ENCODE measurements around the gene CLDN7.
"Not testable (repeated sequence)": the region's sequence is repeated elsewhere in the genome, so short reads cannot be mapped to it uniquely, and the experiment has no call there.

The CLDN7 gene

DNA sequence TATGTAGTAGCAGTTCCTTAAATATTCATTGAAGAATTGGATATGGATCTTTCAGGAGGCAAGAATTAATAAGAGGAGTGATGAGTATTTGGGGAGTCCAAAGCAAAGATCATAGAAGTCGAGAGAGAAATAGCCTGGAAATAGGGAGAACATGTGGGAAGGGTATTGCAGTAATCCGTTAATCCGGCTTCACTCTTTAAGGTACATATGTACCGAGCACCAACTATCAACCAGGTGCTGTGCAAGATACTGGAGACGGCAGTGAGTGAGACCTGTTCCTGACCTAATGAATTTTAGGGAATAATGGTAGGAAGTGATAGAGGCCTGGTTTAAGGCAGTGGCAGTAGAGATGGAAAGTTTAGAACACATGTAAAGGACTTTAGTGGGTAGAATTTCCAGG, 9.2 kb downstream of the CLDN7 start:
- DNase-seq (ENCODE audit: low spot score), result no peak

DNA sequence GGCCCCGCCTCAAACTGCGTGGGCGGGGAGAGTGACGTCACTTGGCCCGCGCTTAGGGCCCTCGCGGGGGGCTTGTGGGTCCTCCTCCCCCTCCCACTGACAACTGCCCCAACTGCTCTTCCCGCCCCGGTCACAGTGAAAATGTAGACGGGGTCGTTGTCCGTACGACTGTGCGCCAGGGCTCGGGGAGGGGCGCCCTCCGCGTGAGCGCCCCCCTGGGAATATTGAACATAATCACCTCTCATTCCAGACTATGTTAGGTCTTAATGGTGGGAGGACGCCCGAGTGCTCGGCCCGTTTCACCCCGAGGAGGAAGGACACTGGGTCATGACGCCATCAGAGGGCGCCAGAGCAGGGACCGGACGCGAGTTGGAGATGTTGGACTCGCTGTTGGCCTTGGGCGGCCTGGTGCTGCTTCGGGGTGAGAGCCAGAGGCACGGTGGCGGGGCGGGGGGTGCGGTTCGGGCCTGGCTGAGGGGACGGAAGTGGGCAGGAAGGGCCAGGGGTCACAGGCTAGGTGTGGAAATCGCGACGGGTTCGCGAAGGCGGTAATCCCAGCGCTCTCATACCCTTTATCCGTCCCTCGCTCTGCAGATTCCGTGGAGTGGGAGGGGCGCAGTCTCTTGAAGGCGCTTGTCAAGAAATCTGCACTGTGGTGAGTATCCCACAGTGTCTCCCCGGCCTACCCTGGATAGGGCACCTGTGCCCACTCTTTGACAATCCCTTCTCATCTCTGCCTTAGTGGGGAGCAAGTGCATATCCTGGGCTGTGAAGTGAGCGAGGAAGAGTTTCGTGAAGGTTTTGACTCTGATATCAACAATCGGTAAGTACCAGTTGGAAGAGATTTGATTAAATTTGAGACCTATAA, 9.9 kb downstream of the CLDN7 start, which contains the start of gene ELP5:
ELP5 (plus strand) TSS at position 40 of the 868 bp plus-strand sequence; CDS start at position 376, 336 bp downstream.
- peak; percentile 88 for DNase-seq (ENCODE audit: low spot score)

DNA sequence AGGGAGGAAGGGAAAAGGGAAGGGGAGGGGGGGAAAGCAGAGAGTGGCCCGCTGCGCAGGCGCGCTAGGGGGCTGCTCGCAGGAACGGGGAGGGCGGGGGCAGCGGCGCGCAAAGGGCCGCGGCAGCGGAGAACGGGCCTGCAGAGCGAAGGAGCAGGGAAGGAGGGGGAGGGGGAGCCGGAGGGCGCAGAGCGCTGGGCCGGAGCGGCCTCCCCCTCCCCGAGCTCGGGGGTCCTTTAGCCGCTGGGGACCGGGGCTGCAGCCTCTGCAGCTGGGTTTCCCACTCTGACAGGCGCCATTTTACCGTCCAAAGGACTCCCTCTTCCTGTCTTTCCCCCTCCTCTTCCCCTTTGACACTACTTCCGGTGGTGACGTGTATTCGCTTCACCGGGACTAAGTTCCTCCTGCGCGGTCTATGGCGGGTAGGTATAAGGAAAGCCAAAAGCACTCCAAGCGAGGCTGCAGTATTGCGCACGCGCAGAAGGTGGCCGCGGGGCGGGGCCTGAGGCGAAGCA, 10.6 kb downstream of the CLDN7 start, which contains the start of gene CTDNEP1:
CTDNEP1 (minus strand) TSS at position 74 of the 515 bp plus-strand sequence. CDS start 438 bp downstream, outside the sequence.
- DNase-seq (ENCODE audit: low spot score), result peak; percentile 99

DNA sequence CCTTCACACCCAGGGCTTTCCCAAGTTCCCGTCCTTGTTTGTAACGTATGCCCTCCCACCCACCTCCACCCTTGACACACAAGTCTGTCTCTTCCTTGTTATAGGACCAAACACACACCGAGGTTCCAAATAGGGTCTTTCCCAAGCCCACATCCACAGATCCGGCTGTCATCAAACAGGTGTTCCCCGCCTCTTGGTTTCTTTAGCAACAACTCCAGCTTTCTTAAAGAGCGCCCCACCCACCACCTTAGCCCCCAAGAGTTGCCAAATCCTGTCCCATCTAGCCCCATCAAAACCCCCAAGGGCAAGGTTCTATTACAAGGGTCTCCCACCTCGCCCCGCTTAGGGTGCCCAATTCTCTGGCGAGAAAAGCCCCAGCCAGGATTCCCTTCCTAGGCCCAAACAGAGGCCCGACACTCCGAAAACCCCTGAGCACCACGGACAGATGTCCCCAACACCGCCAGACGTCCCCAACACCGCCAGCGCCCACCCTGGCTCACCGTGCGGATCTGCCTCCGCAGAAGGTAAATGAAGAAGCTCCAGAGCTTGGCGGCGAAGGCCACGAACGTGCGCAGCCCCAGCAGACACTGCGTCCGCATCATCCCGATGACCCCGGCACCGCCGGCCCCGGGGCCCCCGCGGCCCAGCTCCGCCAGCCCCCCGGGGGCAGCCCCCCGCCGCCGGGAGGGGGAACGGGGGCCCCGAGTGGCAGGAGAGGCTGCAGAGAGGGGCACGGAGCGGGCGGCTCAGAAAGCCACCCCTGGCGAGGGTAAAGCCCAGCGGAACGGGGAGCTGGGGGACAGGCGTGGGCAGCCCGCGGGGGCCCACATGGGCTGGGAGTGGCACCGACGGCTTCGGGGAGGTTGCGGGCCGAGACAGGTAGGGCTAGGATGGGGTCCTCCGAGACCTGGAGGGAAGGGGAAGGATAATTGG, 11.3 kb downstream of the CLDN7 start:
- no peak for DNase-seq (ENCODE audit: low spot score)

DNA sequence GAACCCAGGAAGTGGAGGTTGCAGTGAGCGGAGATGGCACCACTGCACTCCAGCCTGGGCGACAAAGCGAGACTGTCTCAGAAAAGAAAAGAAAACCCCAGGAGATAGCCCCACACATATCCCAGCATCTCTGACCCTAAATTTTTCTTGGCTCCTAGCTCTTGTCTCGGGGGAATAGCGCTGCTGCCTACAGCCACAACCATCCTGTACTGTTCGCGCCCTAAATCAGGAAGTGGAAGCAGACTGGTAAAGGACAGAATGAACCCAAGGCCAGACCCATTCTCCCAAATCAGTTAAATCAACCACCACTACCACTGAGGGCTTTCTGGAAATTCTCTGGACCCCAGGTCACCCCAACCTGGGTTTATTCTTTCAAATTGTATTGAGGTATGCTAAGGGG, 12.4 kb downstream of the CLDN7 start:
- no peak for DNase-seq (ENCODE audit: low spot score)

DNA sequence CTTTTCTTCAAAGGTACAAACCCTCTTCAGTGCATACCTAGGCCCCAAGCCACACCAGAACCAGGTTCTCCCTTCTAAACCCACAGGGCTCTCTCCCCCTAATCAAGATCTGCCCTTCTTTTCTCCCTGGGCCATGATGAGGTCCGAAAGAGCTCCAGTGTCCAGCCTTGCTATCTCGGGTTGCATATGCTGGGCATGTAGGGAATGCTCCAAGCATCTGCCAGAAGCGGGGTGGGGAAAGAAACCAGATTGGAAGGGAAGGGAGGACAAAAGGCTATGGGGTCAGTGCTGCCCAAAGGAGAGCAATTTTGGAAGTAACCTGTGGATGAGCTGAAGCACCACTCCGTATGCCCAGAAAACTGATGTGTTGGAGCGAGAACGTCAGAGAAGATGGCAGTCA, 13.1 kb downstream of the CLDN7 start:
- no peak for DNase-seq (ENCODE audit: low spot score)

DNA sequence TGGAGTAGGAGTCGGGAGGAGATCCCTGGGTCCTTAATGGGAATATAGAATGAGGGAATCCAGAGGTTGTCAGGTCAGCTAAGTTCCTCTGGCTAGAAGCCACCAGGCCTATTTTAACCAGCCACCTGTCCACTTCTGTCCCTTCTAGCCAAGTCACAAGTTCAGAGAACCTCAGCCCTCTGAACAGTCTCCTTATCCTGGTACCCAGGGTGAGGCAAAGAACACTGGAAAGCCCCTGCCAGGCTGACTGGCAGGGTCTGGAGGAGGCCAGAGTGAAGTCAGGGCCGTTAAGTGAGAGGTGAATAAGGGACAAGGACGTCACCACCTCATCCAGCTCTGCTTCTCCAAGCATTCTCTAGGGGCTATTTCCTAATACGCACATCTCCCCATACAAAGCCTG, 13.5 kb downstream of the CLDN7 start:
- no peak for DNase-seq (ENCODE audit: low spot score)

DNA sequence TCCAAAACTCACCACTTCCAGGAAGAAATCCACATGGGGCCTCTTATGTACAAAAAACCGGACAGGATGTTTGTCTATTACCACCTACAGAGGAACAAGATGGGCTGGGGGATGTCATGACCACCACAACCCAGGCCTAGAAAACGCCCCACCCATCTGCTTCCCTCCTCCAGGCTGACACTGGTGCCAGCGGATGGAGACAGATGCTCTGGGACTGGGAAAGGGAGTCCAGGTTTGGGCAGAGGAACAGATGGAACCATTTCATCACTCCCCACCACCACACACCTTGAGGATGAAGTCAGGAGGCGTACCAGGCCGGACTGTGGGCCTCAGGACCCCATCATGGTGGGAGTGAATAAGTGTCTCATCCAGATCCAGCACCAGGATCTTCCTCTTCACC, 15.5 kb downstream of the CLDN7 start:
- no peak for DNase-seq (ENCODE audit: low spot score)

DNA sequence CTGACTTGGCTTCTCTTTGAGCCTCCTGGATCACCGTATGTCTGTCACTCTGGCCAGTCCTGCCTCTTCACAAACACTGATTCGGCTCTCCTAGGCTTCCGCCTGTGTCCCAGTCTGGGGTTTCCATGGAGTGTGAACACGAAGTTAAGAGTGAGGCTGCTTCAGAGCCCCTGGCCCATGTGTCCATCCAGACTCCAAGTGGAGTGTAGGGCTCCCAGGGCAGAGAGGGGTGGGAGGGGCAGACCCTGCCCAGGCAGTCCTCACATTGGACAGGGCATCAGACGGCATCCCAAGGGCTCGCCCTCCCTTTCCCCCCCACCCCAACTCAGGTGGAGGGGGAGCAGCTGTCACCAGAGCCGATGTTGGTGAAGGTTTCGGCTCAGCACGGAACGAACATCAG, 18.4 kb downstream of the CLDN7 start:
- not testable (repeated sequence) for DNase-seq (ENCODE audit: low spot score)

DNA sequence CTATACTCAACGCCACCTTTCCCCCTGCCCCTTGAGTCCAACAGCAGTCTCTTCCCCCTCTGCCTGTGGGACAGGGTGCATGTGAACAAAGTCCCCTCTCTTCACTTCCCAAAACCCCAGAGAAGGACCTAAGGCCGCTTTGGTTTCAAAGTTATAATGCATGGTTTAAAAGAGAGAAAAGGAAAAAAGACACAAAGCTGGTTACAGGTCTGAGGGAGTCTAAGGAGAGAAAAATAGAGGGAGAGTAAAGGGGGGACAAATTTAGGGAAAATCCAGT, 18.9 kb downstream of the CLDN7 start:
- DNase-seq (ENCODE audit: low spot score), result no peak

DNA sequence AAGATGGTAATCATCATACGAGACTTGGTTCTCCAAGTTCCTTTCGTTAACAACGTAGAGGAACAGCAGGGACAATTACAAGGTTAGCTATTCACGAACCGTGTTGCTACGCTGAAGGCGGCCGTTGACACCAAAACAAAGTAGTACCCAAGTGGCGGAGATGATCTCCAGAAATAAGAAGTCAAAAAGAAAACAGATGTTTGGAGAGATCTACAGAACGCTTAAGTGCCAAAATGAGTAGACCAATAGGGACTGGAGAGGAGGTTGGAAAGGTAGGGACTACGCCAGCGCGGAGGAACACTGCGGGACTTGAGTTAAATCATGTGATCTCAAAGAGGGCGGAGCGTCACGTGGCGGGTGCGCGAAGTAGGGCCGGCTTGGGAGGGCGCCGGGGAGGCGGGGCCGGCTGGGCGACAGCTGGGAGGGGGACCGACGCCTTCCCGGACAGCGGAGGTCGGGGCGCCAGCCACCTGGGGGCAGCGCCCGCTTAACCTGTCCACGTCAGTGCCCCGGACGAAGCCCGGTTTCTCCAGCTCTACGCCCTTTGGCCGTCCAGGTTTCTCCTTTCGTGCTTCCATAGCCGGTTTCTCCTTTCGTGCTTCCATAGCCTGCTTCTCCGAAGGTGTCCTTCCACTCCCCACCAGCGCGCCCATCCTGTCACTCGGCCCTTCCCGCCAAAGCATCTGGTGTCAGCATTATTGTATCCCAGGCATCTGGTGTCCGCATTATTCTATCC, 19.4 kb downstream of the CLDN7 start:
- peak; percentile 92 for DNase-seq (ENCODE audit: low spot score)

DNA sequence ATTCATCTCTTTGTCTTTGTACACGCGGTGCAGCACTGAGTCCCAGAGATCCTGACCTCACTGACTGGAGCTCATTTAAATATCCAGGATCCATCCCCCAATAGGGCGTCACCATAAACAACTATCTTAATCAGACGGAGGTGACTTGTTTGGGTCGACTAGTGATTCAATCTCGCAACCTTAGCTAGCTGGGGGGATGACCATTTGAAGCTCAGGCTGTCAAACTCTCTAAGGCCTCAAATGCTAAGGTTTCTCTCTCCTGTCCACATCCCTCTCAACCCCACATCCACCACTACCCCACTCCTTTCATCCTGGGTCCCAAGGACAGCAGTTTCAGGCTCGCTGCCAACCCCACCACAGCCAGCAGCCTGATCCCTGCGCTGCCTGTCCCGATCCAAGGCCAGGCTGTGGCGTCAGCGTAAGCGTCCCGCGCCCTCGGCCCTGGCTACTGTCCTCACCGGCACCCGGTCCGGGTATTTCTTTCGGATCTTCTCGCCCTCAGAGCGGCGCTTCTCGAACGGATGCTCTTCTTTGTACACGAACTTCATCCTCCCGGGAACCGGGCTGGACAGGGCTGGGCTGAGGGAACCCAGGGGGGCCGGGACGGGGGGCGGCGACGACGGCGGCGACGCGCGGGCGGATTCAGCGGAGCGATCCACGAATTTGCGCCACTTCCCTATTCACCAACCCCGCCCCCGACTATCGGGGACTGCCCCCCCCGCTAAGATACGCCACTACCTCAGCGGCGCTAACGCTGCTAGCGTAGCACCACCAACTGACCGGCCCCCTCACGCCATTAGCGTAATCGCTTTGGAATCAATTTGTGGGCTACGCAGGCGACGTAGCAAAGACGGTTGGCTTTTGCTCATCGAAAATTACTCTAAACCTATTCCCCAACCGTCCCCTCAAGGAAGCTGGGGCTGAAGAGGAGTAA, 20.2 kb downstream of the CLDN7 start, which contains the start of gene GABARAP:
GABARAP (minus strand) TSS at position 667 of the 934 bp plus-strand sequence; CDS start at position 548, 119 bp downstream.
- DNase-seq (ENCODE audit: low spot score), result peak; percentile 93

DNA sequence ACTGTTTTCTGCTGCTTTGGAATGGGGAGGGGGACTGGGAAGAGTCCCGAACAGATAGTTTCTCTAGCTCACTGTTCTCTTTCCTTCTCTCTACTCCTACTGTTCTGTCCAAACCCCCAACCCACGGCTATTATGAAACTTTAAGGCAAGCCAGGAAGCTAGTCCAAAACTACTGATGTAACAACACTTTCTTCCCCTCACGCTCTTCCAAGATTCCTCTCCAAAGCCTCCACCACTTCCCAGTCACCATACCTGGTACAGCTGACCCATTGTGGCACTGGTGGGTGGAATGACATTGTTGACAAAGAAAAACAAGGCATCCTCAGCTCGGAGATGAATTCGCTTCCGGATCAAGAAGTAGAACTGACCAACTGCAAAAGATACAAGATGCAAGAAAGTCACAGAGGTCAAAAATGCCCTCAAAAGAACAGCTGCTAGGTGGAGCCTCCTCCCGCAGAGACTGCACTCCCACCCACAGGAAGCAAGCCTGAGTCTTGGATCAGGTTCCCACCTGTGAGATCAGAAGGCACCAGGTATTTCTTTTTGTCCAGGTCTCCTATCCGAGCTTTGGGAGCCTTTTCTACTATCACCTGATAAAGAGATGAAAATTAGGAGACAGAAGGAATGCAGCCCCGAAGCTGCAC, 21.1 kb downstream of the CLDN7 start:
- no peak for DNase-seq (ENCODE audit: low spot score)

DNA sequence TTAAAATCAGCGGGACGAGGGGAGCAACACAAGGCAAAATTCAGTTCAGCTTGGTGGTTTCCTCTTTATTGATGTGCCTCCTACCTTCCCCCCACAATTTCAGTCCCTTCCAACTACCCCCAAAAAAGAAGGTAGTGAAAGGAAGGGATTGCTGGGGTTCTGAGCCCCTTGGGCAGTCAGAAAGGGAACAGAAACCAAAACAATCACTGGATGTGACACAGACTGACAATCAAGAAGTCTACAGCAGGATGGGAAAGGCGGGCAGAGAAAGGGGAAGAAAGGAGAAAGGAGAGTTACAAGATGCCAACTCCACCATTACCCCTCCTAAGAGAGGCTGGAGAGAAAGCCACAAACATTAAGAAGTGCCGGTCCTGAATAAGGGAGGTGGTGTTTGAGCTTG, 21.9 kb downstream of the CLDN7 start:
- DNase-seq (ENCODE audit: low spot score), result no peak

DNA sequence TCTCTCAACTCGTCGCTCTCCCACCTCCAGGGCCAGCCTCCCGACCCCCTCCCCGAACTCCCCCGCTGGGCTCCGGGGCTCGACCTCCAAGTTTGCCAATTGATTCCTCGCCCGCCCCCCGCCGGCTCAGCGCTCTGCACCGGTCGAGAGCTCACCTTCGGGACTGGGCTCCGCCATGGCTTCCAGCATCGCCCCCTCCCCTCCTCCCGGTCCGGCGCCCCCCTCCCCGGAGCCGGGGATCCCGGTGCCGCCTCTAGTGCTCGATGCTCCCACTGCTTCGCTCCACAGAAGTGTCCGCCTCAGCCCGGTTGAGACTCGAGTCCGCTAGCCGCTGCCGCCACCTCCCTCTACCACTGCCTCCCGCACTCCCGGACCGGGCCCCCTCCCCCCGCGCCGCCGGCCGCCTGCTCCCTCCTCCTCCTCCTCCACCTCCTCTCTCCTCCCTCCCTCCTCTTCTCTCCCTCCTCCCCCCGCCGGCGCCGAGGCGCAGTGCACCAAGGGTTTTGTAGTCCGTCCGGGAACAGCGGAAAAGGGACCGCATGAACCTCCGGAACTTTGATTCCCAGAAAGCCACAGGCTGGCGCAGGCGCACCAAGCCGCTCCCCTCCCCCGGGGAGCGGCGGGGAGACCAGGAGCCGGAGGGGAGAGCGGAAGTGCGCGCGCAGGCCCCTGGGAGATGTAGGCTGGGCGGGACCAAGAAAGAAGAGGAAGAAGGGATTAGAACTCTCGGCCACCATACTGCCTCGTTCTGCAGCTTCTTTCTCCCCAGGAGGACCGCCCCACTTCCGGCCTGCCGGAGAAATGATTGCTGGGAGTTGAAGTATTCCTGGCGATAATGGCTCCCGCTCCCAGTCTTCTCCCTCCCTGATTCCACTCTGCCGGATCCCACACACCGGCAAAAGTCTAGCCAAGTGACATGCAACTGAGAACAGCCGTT, 22.9 kb downstream of the CLDN7 start, which contains the start of gene PHF23:
PHF23 (minus strand) TSS at position 367 of the 937 bp plus-strand sequence; CDS start at position 189, 178 bp downstream.
- peak; percentile 99 for DNase-seq (ENCODE audit: low spot score)

DNA sequence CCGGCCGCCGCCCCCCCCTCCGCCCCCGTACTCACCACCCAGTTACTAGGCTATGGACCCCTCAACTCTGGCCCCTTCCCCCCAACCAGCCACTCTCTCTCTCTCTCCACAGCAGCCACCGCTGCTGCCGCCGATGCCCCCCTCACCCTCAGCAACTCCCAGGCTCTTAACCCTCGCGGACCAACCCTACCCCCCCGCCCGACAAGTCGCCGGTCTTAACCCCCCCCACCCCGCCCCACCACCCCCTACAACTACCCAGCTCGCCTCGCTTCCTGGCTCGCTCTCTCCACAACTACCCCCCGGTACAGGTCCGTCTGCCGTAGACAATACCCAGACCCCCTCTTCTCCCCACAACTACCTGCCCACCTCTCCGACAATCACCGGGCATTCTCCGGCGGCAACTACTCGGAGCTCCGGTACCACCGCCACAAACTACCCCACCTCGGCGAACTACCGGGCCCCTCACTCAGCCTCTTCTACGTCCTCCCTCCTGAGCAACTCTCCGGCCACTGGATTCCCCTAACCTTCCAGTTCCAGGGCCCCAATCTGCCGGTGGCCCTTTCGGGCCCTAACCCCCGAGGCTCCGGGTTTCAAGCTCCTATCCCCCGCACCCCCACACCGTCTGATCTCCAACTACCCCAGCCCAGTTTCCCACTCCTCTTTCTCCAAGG, 23.7 kb downstream of the CLDN7 start:
- DNase-seq (ENCODE audit: low spot score), result no peak

DNA sequence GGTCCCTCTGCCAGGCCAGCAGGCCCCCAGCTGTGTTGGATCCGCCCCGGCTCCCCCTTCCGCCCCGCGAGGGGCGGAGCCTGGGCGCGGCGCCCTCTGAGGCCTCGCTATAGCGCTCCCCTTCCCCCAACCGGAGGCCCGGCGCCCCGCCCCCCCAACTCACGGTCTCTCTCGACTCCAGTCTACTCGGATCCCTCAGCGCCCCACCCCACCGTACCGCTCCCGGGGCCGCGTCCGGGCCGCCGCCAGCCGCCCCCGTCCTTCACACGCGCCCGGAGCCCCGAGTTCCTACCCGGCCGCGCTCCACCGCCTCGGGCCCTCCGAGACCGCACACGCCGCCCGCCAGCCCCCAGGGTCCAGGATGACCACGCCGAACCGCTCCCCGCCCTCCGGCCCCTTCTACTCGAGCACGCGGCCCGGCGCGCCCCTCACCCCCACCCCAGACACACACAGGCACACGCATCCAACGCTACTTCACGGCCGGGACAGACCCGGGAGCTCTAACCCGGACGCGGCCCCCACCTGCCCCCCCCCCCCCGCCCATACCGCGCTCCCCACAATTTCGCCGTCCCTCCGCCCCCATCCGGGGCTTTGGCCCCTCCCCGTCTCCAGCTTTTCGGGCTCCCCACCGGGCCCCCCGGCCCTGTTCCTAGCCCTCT, 24.4 kb downstream of the CLDN7 start:
- DNase-seq (ENCODE audit: low spot score), result peak; percentile 82

DNA sequence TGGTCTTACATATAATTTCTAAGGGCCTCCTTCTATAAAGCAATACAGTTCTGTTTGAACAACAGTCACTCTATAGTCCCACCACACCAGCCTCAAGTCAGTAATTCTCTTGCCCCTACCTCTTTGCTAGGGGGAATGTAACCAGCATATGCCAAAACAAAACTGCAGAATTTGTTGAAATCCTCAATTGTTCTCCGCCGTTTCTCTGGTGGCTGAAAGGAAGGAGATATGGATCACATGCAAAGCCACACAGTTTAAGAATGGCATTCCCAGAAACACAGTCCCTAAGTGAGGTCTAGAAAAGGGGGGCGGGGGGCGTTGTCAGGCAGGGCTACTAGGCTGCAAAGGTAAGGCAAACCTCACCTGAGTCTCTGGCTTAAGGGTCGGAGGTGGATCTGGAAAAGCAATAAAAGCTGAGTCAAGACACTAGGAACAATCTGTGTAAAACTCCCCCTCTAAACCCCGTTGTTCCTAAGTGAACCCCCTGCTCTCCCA, 25.0 kb downstream of the CLDN7 start:
- DNase-seq (ENCODE audit: low spot score), result no peak
